ENCODE measurements around the gene S100PBP. TPM values are rescaled to one million over a fixed set of nuclear protein-coding genes. Genes with fewer than 3 reads are reported as not detected.
"Not testable (repeated sequence)": the region's sequence is repeated elsewhere in the genome, so short reads cannot be mapped to it uniquely, and the experiment has no call there.

The S100PBP gene
- total and polyA plus RNA-seq, 2 donors (not counting 3 experiments of a cell fraction or from before 2014, with no cell fraction given): 15.4 to 38.6 TPM

DNA sequence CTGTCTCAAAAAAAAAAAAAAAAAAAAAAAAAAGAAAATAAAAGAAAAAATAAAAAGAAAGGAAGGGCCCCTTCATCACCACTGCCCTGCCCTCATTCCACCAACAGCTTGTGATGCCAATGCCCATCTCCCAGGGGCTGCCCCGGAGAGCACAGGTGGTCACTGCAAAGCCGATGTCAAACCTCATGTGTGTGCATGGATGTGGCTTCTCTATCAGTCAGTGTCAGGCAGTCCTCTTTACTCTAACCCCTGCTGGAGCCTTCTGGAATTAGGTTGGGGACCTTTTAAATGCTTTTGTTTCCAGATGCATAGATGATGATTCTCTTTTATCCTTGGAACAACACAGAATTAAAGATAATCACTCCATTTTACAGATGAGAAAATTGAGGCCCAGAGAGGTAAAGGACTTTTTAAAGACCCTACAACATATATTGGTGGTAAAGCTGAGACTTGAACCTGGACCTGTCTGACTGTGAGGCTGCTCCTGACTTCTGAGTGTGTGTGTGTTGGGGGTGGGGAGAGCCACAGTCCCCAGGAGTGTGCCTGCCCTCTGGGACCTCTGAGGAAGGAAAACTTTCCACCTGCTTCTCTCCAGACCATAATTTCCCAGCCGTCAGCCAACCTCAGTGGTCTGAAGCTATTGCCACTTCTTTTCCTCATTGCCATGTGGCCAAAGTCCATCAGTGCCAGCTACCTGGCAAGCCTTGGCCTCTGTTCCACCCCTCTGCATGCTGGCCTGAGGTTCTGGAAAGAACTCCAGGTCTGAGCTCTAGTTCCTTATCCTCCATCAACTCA, 86.7 kb downstream of the S100PBP start:
- Histone ChIP-seq H3K79me2 (ENCODE audit: control insufficient read depth, insufficient read depth, low read length) (no peaks in the 10 kb centered on the region), H2AFZ (ENCODE audit: low read depth, low read length) (no peak overlapping the region), H3K9me3 (replicated peaks; ENCODE audit: control insufficient read depth, insufficient read depth, low read length) (no peaks in the 10 kb centered on the region), H3K9ac (replicated peaks; ENCODE audit: extremely low read depth, insufficient read depth, low read length) (no peak overlapping the region), H3K4me1 (ENCODE audit: control insufficient read depth, extremely low read depth, insufficient read depth, low read length) (peaks cover 5% of the 10 kb centered on the region), H4K20me1 (replicated peaks; ENCODE audit: control insufficient read depth, extremely low read depth, insufficient read depth, low read length) (no peaks in the 10 kb centered on the region), H3K4me3 (replicated peaks in 1 of 3; ENCODE audit: insufficient read depth in 1 of 3, low read depth in 1 of 3, low read length in 3 of 3) (no peak overlapping the region), H3K4me2 (ENCODE audit: insufficient read depth, low read length) (no peak overlapping the region), H3K9me1 (replicated peaks; ENCODE audit: control insufficient read depth, extremely low read depth, insufficient read depth, low read length) (no peaks in the 10 kb centered on the region), H3K27ac (ENCODE audit: insufficient read depth, low read depth, low read length) (no peak overlapping the region), H3K27me3 (ENCODE audit: control insufficient read depth in 2 of 2, insufficient read depth in 2 of 2, low read length in 2 of 2) (peaks cover 0 to 3% of the 10 kb centered on the region in 2 experiments), H3K36me3 (ENCODE audit: control insufficient read depth in 2 of 2, extremely low read depth in 1 of 2, insufficient read depth in 2 of 2, low read length in 2 of 2) (no peaks in the 10 kb centered on the region)
- DNase-seq (ENCODE audit: low read depth, low spot score): no peak
- BruUV-seq (replicated peaks): no TSS peak
- intact Hi-C loops (cut with micrococcal nuclease) (no loop called here), dilution Hi-C loops (cut with MboI; ENCODE audit: extremely low pct_ligation_motif_present, low sequenced_read_pairs) (no loop called here)
- no peak for TF ChIP-seq POLR2A (IDR thresholded peaks at IDR 0.05; ENCODE audit: low read depth, low read length)
- TF ChIP-seq, protein P1, sequence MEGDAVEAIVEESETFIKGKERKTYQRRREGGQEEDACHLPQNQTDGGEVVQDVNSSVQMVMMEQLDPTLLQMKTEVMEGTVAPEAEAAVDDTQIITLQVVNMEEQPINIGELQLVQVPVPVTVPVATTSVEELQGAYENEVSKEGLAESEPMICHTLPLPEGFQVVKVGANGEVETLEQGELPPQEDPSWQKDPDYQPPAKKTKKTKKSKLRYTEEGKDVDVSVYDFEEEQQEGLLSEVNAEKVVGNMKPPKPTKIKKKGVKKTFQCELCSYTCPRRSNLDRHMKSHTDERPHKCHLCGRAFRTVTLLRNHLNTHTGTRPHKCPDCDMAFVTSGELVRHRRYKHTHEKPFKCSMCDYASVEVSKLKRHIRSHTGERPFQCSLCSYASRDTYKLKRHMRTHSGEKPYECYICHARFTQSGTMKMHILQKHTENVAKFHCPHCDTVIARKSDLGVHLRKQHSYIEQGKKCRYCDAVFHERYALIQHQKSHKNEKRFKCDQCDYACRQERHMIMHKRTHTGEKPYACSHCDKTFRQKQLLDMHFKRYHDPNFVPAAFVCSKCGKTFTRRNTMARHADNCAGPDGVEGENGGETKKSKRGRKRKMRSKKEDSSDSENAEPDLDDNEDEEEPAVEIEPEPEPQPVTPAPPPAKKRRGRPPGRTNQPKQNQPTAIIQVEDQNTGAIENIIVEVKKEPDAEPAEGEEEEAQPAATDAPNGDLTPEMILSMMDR (IDR thresholded peaks at IDR 0.05; ENCODE audit: extremely low read depth in 1 of 2, insufficient read depth in 1 of 2, low read depth in 1 of 2, low read length in 2 of 2): no peak
- no peak for FAIRE-seq
- POLR2A ChIA-PET: interaction anchor here (0.7 kb wide), 1 partner anchor 28 kb away, joined by 7 read pairs; no protein-coding TSS in a partner anchor
- CTCF ChIA-PET: interaction anchor here (1.5 to 1.8 kb wide), 2 partner anchors 29 to 185 kb away, joined by 4 to 5 read pairs; no protein-coding TSS in a partner anchor

DNA sequence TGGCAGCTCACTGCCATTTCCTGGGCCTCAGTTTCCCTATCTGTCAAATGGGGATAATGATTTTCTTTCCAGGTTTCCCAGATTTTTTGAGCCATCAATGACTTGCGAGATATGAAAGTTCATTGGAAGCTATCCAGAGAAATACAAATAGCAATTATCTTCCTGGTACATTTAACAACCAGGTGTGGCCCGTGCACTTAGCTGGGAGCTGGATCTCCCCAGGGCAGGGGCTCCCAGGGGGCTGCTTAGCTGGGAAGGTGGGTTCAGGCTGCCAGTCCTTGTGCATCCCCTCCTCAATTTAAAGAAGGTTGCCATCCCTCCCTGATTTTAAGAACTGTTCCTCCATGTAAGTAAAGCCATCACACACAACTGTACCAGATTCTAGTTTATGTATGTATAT, 87.3 kb downstream of the S100PBP start:
- Histone ChIP-seq H3K27ac (ENCODE audit: insufficient read depth, low read depth, low read length) (no peak overlapping the region), H3K9ac (replicated peaks; ENCODE audit: extremely low read depth, insufficient read depth, low read length) (no peak overlapping the region), H3K4me1 (ENCODE audit: control insufficient read depth, extremely low read depth, insufficient read depth, low read length) (peaks cover 5% of the 10 kb centered on the region), H3K4me2 (ENCODE audit: insufficient read depth, low read length) (no peak overlapping the region), H3K9me3 (replicated peaks; ENCODE audit: control insufficient read depth, insufficient read depth, low read length) (no peaks in the 10 kb centered on the region), H3K4me3 (replicated peaks in 1 of 3; ENCODE audit: insufficient read depth in 1 of 3, low read depth in 1 of 3, low read length in 3 of 3) (no peak overlapping the region), H2AFZ (ENCODE audit: low read depth, low read length) (no peak overlapping the region), H3K79me2 (ENCODE audit: control insufficient read depth, insufficient read depth, low read length) (no peaks in the 10 kb centered on the region), H3K36me3 (ENCODE audit: control insufficient read depth in 2 of 2, extremely low read depth in 1 of 2, insufficient read depth in 2 of 2, low read length in 2 of 2) (no peaks in the 10 kb centered on the region), H4K20me1 (replicated peaks; ENCODE audit: control insufficient read depth, extremely low read depth, insufficient read depth, low read length) (no peaks in the 10 kb centered on the region), H3K9me1 (replicated peaks; ENCODE audit: control insufficient read depth, extremely low read depth, insufficient read depth, low read length) (no peaks in the 10 kb centered on the region), H3K27me3 (ENCODE audit: control insufficient read depth in 2 of 2, insufficient read depth in 2 of 2, low read length in 2 of 2) (peaks cover 0 to 3% of the 10 kb centered on the region in 2 experiments)
- intact Hi-C loops (cut with micrococcal nuclease): no loop called here
- no TSS peak for BruUV-seq (replicated peaks)
- DNase-seq (ENCODE audit: low read depth, low spot score) (no peak), FAIRE-seq (no peak)
- CTCF ChIA-PET: interaction anchor here (0.7 to 1.8 kb wide), 3 partner anchors 16 to 184 kb away, joined by 3 to 5 read pairs (median 4); no protein-coding TSS in a partner anchor
- POLR2A ChIA-PET: no interaction called here
- no peak for TF ChIP-seq MYC (IDR thresholded peaks at IDR 0.05; ENCODE audit: low read depth, low read length)
- no peak for TF ChIP-seq GATA2 (IDR thresholded peaks at IDR 0.05; ENCODE audit: insufficient read depth, insufficient read length, low read depth, low read length)
- dilution Hi-C loops (cut with MboI; ENCODE audit: extremely low pct_ligation_motif_present, low sequenced_read_pairs): no loop called here

DNA sequence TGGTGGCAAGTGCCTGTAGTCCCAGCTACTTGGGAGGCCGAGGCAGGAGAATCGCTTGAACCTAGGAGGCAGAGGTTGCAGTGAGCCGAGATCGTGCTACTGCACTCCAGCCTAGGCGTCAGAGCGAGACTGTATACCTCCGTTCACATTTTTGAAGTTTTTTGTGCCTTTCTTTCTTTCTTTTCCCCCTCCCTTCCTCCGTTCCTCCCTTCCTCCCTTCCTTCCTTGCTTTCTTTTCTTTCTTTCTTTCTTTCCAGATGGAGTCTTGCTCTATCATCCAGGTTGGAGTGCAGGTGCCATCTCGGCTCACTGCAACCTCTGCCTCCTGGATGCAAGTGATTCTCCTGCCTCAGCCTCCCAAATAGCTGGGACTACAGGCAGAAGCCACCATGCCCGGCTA, 88.1 kb downstream of the S100PBP start:
- H3K9ac ChIP-seq (replicated peaks; ENCODE audit: extremely low read depth, insufficient read depth, low read length); intact Hi-C loops (cut with micrococcal nuclease); BruUV-seq (replicated peaks); H3K27me3 ChIP-seq (ENCODE audit: control insufficient read depth in 2 of 2, insufficient read depth in 2 of 2, low read length in 2 of 2); H3K4me2 ChIP-seq (ENCODE audit: insufficient read depth, low read length); H3K79me2 ChIP-seq (ENCODE audit: control insufficient read depth, insufficient read depth, low read length); H3K4me3 ChIP-seq (replicated peaks in 1 of 3; ENCODE audit: insufficient read depth in 1 of 3, low read depth in 1 of 3, low read length in 3 of 3); DNase-seq (ENCODE audit: low read depth, low spot score); POLR2A ChIA-PET; H2AFZ ChIP-seq (ENCODE audit: low read depth, low read length); dilution Hi-C loops (cut with MboI; ENCODE audit: extremely low pct_ligation_motif_present, low sequenced_read_pairs); FAIRE-seq; H3K9me1 ChIP-seq (replicated peaks; ENCODE audit: control insufficient read depth, extremely low read depth, insufficient read depth, low read length); H3K9me3 ChIP-seq (replicated peaks; ENCODE audit: control insufficient read depth, insufficient read depth, low read length); H3K36me3 ChIP-seq (ENCODE audit: control insufficient read depth in 2 of 2, extremely low read depth in 1 of 2, insufficient read depth in 2 of 2, low read length in 2 of 2); H4K20me1 ChIP-seq (replicated peaks; ENCODE audit: control insufficient read depth, extremely low read depth, insufficient read depth, low read length); H3K4me1 ChIP-seq (ENCODE audit: control insufficient read depth, extremely low read depth, insufficient read depth, low read length); H3K27ac ChIP-seq (ENCODE audit: insufficient read depth, low read depth, low read length): not testable (repeated sequence)
- CTCF ChIA-PET: interaction anchor here (1.5 to 2.1 kb wide), 2 partner anchors 28 to 184 kb away, joined by 4 read pairs; no protein-coding TSS in a partner anchor
